Mesothelial cell of epicardium (in vitro differentiated cells): ENCODE data around the gene CXCL17. TPM values are rescaled to one million over a fixed set of nuclear protein-coding genes. Genes with fewer than 3 reads are reported as not detected.

ENCODE experiments used
- DNase-seq, 2 experiments: peaks; one replicate each; pipeline ENCODE4 v3.0.0; 2021; ENCODE audit warnings: low spot score in 2 of 2; ENCODE audit not compliant: unreplicated experiment in 2 of 2
- H3K27ac Mint-ChIP-seq: 2 replicates; pipeline ENCODE4 v1.8.0; 2021; ENCODE audit warnings: mixed read lengths
- H3K27me3 Mint-ChIP-seq: 2 replicates; pipeline ENCODE4 v1.8.0; 2021; ENCODE audit warnings: low read depth, mixed read lengths
- H3K36me3 Mint-ChIP-seq: 2 replicates; pipeline ENCODE4 v1.8.0; 2021; ENCODE audit warnings: mixed read lengths
- H3K4me1 Mint-ChIP-seq: 2 replicates; pipeline ENCODE4 v1.8.0; 2021; ENCODE audit warnings: mixed read lengths
- H3K4me3 Mint-ChIP-seq: 2 replicates; pipeline ENCODE4 v1.8.0; 2021; ENCODE audit warnings: mild to moderate bottlenecking, moderate library complexity, mixed read lengths
- H3K9me3 Mint-ChIP-seq: 2 replicates; pipeline ENCODE4 v1.8.0; 2021; ENCODE audit warnings: mixed read lengths
- total RNA-seq: library from RNA; stranded (reverse); gene quantifications from 3 replicates; pipeline ENCODE4 v1.2.1, GENCODE V29; 2021
- TF ChIP-seq, protein P1 (sequence below): fragments of 200-600 bp; sonication (generic); IDR thresholded peaks from one replicate; pipeline ENCODE4 v1.5.0; 2021; ENCODE audit warnings: antibody characterized with exemption; ENCODE audit not compliant: unreplicated experiment

CXCL17 gene
- total RNA-seq, 1 donor from 2014 or later, result not detected

DNA sequence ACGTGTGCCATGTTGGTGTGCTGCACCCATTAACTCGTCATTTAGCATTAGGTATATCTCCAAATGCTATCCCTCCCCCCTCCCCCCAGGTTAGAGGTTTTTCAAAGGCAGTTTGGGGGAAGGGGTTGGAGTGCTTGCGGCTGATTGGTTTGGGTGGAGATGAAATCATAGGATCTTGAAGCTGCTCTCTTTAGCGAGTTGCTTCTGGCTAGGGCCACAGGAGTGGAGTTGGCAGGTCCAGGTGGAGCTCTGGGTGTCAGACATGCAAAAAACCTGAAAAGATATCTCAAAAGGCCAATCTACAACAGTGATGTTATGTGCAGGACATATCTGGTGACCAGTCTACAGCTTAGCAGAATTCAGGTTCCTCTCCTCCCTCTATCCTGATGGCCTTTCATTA is 32.6 kb upstream of the CXCL17 start:
- Mint-ChIP-seq H3K36me3 (no peaks in the 10 kb centered on the region), H3K27ac (no peak overlapping the region), H3K4me3 (no peak overlapping the region), H3K9me3 (no peaks in the 10 kb centered on the region), H3K27me3 (peaks cover 19% of the 10 kb centered on the region), H3K4me1 (peaks cover 2% of the 10 kb centered on the region)
- TF ChIP-seq, protein P1, sequence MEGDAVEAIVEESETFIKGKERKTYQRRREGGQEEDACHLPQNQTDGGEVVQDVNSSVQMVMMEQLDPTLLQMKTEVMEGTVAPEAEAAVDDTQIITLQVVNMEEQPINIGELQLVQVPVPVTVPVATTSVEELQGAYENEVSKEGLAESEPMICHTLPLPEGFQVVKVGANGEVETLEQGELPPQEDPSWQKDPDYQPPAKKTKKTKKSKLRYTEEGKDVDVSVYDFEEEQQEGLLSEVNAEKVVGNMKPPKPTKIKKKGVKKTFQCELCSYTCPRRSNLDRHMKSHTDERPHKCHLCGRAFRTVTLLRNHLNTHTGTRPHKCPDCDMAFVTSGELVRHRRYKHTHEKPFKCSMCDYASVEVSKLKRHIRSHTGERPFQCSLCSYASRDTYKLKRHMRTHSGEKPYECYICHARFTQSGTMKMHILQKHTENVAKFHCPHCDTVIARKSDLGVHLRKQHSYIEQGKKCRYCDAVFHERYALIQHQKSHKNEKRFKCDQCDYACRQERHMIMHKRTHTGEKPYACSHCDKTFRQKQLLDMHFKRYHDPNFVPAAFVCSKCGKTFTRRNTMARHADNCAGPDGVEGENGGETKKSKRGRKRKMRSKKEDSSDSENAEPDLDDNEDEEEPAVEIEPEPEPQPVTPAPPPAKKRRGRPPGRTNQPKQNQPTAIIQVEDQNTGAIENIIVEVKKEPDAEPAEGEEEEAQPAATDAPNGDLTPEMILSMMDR, result no peak
- no peak for DNase-seq

- H3K9me3 Mint-ChIP-seq, result no peaks in the 10 kb centered on the region
- no peak overlapping the region for H3K27ac Mint-ChIP-seq
- peaks cover 19% of the 10 kb centered on the region for H3K27me3 Mint-ChIP-seq
- H3K4me3 Mint-ChIP-seq, result no peak overlapping the region
- H3K4me1 Mint-ChIP-seq, result peaks cover 2% of the 10 kb centered on the region
- DNase-seq, result no peak
- H3K36me3 Mint-ChIP-seq, result no peaks in the 10 kb centered on the region
- TF ChIP-seq, protein P1, result no peak
Measured at GRCh38 chr19:42474743-42475142, 32.0 kb upstream of the CXCL17 start.

- Mint-ChIP-seq H3K4me3 (no peak overlapping the region), H3K27ac (no peak overlapping the region), H3K4me1 (peaks cover 2% of the 10 kb centered on the region)
Measured at GRCh38 chr19:42473686-42474085, 30.9 kb upstream of the CXCL17 start.

DNA sequence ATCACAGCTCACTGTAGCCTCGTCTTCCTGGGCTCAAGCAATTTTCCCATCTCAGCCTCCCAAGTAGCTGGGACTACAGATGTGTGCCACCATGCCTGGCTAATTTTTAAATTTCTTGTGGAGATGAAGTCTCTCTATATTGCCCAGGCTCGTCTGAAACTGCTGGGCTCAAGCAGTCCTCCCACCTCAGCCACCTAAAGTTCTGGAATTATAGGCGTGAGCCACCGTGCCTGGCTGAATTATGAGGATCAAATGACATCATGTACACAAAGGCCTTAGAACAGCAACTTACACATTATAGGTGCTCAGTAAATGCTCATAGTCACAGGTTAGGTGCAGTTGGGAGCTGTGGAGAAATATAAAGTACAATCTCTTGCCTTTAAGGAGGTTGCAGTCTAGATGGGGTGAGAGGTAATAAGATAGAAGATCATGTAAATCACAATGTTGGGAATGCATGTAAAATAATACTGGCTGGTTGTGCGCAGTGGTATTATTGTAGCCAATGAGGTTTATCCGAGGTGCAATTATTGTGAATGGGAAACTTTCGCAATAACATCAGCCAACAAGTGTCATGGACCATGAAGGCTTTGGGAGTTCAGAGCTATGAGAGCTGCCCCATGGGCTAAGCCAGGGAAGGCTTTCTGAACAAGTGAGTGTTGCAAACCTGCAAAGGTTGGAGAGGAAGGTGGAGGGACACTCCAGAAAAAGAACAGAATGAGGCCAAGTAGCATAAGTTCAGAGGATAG is 29.8 kb upstream of the CXCL17 start:
- TF ChIP-seq, protein P1, result no peak
- Mint-ChIP-seq H3K4me3 (no peak overlapping the region), H3K27me3 (peaks cover 19% of the 10 kb centered on the region), H3K27ac (no peak overlapping the region), H3K36me3 (no peaks in the 10 kb centered on the region), H3K4me1 (peaks cover 2% of the 10 kb centered on the region), H3K9me3 (no peaks in the 10 kb centered on the region)
- DNase-seq, result no peak

More at GRCh38 chr19:42473686-42474085, 30.9 kb upstream of the CXCL17 start:
- no peak for DNase-seq
- Mint-ChIP-seq H3K36me3 (no peaks in the 10 kb centered on the region), H3K27me3 (peaks cover 19% of the 10 kb centered on the region), H3K9me3 (no peaks in the 10 kb centered on the region)
- TF ChIP-seq, protein P1, result no peak

DNA sequence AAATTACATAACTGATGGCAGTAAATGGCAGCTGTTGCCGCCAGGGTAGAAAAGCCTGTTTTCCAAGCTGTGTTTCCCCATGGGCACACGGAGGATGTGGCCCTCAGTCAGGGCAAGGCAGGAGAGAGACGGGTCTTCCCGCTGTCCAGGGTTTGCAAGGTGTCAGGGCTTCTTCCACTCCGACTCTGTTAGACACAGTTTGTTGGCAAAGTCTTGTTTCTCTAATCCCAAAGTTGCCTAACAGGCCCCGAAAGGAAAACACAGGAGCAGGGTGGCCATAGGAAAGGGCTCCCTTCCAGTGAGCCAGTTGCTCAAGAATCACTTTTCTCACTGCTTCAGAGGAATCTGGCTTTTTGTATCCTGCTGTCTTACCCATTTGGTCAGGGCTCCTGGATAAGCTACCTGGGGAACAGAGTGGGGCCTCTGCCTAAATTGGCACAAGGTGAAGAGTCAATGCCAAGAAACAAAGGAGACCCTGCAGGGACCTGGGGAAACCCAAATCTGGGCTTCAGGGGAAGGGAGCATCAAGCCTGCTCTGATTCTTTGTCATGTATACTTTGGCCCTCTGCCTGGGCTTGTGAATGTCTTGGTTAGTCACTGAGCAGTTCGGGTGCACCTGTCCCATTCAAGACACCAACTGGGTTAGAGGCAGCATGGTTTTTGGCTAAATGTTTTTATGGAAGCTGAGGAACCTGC is 29.0 kb upstream of the CXCL17 start:
- peaks cover 19% of the 10 kb centered on the region for H3K27me3 Mint-ChIP-seq
- H3K4me3 Mint-ChIP-seq, result no peak overlapping the region
- H3K27ac Mint-ChIP-seq, result no peak overlapping the region
- TF ChIP-seq, protein P1, result no peak
- H3K9me3 Mint-ChIP-seq, result no peaks in the 10 kb centered on the region
- peaks cover 8% of the 10 kb centered on the region for H3K4me1 Mint-ChIP-seq
- no peak for DNase-seq
- no peaks in the 10 kb centered on the region for H3K36me3 Mint-ChIP-seq
